Measurements from ENCODE around the gene MELTF.

DNA sequence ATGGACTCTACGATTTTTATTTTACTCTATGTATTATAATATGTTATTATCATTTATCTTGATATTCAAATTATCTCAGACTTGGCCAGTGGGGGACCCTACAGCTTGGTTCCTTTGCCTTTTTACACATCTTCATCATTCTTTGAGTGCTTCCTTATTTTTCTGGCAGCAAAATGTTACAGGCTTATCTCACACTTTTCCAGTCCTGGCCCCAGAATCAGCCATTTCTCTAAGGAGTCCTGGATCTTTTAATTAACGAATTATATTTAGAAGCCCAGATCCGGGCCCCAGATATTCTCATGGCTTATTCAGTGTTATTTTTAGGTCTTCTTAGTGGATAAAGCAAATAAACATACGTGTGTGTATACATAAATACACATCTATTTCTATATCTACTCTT, 32.8 kb upstream of the MELTF start:
- TF ChIP-seq CTCF (conservative IDR thresholded peaks at IDR 0.05; ENCODE audit: low read length), result no peak
- TF ChIP-seq EZH2phosphoT487 (IDR thresholded peaks at IDR 0.05; ENCODE audit: borderline replicate concordance), result no peak
